GM21737 (cell line): ENCODE results near the gene MNX1.
A peak's percentile ranks its signal among the peaks of the same experiment; 100 is the strongest.

Experiments used
- ATAC-seq: cut with Tn5 transposase; IDR thresholded peaks from one replicate; pipeline ENCODE4 v1.9.1; 2021; ENCODE audit warnings: mild to moderate bottlenecking, moderate library complexity; ENCODE audit not compliant: unreplicated experiment

Gene MNX1

DNA sequence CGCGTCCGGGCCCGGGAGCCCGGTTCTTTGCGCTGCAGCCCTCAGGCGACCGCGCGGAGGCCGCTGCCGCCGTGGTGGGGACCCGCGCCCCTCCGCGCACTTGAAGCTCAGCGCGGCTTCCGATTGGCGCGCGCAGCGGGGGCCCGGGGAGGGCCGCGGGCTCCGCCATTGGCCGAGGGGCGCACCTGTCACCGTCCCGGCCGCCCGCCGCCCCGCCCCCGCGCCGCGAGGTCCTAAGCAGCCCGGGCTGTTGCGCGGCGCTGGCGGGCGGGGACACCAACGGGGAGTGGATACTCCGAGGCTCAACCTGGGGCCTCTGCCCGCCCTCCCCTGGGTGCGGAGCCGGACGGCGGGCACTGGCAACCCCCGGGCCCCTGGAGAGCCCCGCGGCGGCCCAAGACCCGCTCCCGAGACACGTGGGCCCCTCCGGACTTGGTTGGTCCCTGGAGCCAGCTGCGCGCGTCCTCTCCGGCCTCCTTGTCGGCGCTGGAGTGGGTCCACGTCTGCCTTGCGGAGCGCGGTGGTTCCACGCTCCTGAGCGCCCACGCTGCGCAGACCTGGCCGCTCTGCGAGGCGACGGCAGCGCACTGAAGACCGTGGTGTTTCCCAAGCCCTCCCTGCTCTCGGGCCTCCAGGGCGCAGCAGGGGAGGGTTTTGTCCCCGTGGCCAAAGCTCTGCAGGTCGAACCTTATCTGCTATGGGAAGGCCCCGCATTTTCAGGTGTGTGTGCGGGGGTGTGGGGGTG lies at the start of gene MNX1:
Gene MNX1 (minus strand): TSS at position 76 of the 745 bp plus-strand sequence. CDS start 313 bp downstream, outside the sequence.
- ATAC-seq: peak; percentile 64

DNA sequence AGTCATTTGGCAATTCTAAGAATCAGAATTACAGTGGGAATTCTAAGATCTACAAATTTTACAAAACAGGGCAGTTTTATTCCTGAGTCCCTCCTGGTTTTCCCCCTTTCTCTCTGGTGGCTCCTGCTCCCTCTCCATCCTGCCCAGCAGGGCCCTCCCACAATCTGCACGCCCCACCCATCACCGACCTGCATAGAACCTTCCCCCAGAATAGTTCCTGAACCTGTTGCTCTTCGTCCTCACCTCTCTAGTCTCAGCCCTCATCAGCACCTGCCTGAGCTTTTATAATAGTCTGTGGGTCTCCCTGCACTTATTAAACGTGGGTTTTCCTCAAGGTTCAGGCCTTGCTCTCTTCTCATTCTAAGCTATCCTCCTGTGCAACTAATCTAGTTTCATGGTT lies 49.1 kb upstream of the MNX1 start:
- no peak for ATAC-seq

DNA sequence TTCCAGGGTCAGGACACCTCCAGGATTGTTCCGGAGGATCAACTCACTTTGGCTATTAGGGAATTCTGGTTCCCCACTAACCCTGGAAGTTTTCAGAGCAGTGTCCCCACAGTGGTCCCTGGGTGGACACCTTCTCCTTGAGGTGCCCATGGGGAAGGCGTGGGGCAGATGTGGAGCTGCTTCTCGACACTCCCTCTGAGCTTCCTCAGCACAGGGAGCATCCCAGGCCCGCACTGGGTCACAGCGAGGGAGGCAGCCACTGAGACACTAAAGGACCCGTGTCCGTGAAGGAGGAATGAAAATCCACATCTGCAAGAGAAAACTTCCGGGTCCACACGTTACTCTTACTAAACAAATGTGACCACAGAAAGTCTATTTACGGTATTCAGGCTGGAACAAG lies 48.2 kb upstream of the MNX1 start:
- ATAC-seq: no peak

DNA sequence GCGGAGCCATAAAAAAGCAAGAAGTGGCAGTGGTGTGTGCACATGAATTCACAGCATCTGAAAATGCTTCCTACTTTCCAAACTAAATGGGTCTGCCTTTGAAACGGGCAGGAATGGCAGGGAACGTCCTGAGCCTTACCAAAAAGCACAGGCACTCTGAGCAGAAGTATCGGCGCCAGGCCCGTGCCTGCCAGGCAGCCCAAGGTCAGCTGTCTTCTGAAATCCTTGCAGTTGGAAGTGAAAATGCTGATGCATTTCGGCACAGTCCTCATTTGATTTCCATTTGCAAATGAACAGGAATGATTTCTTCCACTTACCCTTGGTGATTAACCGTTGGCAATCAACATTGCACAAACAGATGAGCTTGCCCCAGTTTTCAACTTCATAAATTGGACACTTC lies 47.6 kb upstream of the MNX1 start:
- ATAC-seq: no peak

DNA sequence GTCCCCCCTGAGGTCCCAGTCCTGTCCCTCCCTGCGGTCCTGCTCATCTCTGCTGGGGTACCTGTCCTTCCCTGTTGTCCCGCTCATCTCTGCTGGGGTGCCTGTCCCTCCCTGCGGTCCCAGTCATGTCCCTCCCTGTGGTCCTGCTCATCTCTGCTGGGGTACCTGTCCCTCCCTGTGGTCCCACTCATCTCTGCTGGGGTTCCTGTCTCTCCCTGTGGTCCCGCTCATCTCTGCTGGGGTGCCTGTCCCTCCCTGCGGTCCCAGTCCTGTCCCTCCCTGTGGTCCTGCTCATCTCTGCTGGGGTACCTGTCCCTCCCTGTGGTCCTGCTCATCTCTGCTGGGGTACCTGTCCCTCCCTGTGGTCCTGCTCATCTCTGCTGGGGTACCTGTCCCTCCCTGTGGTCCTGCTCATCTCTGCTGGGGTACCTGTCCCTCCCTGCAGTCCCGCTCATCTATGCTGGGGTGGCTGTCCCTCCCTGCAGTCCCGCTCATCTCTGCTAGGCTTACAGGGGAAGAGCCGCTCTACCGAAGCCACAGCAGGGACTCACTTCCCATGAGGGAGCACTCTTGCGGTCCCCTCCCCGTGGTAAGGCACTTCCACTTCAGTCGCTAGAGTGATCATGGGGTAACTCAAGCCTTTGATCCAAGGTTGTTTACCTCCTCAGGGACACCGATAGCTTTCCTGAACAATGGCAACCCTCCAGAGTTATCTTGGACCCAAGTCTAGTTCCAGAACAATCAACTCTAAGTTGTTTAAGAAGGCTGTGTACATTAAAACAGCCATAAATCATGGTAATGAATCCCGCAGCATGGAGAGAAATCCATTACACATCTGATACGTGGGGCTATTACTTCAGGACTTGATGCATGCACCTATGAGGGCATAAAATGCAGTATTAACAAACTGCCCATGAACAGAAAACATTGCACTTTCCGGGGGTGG lies 46.8 kb upstream of the MNX1 start:
- ATAC-seq: no peak

DNA sequence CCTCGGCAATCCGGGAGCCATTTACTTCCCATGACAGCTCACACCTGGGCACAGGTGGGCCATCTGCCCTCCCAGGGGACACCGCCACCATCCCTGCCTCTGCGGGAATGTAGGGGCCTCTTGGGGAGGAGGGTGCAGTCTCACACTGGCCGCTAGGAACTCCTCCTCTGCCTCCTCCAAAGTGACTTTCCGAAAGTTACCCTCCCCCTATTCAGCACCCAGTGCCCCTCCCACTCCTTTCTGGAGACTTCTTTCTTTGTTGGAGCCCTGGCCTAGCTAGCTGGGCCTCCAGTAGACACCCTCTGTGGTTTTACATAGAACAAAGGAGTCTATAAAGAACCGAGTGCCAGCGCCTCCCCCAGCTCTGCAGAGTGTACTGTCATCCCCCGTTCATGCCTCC lies 45.8 kb upstream of the MNX1 start:
- ATAC-seq: no peak

DNA sequence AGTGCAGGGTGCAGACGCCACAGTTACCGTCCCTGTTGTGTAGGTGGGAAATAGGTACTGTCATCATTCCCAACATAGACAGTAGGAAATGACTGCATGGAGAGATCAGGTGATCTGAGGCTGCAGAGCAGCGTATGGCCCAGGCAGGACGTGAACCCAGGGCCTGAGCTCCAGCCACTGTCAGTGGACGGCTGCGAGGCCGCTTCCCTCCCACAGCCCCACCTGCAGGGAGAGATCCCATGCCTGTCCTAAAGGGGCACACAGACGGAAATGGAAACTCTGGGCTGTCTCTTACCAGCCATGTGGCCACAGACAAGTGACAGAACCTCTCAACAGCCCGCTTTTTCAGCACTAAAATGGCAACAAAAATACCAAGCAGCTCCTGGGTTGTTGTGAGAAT lies 44.5 kb upstream of the MNX1 start:
- no peak for ATAC-seq

DNA sequence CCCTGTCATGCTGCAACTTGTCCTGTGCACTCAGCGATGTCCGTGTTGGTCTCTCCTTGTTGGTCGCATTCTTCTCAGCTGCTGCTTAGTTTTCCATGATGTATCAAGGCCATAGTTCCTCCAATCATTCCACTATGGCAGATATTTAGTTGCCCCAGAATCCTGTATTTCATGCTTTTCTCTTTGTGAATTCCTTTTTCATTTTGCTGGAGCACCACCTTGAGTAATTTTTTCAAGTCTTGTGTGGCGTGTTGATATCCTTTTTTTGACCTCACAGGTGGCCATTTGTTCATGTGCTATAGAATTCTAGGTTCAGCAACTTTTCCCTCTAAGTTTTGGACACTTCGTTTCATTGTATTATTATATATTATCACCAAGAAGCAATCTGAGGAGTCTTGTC lies 42.7 kb upstream of the MNX1 start:
- no peak for ATAC-seq

DNA sequence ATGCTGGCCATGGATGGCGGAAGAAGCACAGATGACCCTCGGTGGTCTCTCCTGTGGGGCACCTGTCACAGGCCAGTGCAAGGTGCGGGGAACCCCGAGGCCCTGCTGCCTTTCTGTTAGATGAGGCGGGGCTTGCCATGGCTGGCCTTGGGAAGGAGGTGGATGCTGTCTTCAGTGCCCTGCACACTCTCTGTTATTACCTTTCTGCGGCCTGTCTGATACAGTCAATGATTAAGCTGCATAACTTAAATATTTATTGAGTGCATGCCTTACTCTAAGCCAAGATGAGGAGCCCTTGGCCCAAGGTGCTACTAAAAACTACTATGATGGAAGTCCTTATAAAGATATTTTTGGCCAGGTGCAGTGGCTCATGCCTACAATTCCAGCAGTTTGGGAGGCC lies 36.7 kb upstream of the MNX1 start:
- ATAC-seq: no peak

DNA sequence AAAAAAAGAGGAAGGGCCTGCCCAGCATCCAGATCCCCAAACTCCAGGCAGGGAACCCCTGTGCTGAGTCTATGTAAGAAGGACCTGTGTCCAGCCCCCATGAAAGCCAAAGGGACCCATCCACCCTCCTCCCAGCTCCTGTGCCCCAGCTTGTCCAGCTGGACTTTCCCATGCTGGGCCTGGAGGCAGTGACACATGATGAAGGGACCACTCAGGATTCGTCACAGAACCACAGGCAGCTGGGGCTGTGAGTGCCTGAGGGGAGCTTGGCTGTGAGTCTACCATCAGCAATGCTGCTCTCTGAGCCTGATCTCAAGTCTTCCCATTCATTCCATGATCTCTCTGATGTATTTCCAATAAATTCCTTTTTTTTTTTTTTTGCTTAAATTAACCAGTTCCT lies 36.2 kb upstream of the MNX1 start:
- no peak for ATAC-seq

DNA sequence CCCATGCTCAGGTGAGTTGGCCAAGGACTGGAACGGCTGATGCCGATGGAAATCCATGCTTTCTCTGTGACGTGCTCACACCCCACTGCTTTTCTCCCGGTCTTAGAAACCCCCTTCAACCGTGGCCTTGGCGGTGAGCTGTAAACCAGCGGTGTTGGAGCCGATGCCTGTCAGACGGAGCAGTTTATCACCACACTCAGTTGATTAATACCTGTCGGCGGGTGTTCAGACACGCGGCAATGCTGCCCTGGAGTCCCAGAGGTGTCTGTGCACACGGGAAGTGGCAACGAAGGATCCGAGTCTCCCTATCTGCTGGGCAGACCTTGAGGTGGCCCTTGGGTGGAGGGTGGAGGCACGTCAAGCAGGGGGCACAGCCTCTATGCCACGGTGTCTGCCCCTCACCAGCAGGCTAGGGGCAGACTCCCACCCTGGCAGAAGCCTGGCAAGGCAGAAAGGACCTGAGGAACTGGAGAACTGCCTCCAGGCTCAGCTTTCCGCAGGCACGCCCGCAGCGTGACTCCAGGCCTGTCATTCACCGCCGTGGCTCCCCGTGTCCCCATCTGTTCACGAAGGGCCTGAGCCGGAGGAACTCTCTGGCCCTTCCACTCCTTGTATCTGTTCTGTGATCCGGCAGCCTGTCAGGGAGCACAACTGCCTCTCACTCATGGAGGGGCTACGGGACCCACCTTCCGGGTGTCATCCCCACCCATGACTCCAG lies 34.6 kb upstream of the MNX1 start:
- ATAC-seq: no peak

DNA sequence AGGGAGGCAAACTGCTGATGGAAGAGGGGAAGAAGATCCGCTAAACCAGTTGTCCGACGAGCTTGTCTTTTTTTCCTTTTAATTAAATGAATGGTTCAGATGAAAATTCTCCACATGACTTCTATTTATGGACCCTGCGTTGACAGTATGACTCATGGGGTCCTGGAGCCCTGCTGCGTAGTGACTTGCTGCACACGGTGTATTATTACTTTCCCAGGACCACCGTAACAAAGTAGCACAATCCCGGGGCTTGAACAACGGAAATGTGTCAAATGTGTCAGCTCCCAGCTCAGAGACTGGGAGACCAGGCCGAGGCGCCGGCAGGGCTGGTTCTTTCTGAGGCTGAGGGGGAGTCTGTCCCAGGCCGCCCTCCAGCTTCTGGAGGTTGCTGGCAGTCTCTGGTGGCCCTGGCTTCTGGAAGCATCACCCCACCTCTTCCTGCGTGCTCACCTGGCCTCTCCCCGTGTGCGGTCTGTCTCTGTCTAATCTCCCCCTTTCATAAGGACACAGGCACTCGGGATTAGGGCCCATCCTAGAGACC lies 33.8 kb upstream of the MNX1 start:
- ATAC-seq: no peak

DNA sequence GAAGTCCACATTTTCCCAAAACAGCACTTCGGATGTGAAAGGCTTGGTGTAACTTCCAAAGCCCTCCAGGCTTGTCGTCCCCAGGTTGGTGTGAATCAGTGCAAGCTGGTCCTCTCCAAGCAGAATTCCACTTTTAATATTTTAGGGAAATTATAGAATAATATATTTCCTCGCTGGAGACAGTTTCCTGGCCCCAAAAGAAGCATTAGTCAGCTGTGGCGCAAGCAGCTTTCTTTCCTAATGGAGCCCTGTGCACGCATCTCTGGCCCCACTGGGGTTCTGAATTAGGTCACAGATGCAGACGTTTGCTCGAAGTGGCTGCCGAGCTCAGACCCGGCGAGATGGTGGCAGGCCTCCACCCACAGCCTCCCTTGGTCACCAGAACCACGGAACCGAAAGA lies 33.3 kb upstream of the MNX1 start:
- ATAC-seq: no peak

DNA sequence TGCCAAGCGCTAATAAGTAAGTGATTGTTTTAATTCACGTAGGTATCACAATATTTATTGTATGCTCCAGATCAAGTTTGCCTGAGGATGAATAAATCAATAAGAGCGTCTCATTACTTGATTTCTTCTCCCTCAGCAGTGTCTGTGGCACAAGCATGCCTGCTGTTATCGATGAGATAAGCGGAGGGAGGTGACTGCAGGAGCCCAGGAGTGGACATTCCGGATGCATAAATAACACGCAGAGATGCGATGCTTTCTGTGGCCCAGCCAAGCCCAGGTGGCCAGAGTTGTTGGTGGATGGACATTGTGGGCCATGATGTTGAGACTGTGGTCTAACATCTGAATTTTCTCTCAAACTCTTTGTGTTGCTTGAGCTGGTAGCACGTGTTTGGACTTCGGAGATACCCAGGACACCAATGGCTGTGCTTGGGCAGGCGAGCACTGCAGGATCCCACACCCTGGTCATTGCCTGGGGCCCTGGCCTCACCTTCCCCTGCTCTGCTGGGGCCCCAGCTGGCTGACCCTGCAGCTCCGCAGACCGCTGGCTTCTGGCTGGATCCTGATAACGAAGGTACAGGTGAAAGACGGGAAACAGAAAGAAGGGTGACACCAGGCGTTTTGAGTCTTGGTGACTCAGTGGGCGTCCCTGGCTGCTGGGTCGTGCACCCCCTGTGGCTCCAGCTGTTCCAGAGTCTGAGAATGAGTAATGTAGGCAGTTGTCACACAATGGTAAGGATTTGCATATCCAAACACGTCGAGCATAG lies 31.2 kb upstream of the MNX1 start:
- ATAC-seq: no peak

DNA sequence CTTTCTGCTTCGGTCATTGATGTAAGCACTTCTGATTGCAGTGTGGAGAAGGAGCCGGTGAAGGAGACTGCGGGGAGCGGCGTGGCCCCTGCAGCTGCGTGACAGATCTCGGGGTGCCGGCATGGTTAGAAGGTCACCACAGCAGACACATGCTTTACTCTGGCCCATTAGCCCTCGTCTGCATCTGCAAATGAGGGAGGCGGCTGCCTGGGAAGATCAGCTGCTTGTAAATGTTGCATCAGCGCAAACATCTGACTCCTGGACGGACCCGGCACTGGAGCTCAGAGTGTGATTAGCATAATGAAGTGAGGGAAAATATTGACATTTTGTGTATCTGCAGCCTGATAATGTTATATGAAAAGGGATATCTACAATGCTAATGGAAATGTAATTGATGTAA lies 30.5 kb upstream of the MNX1 start:
- no peak for ATAC-seq

DNA sequence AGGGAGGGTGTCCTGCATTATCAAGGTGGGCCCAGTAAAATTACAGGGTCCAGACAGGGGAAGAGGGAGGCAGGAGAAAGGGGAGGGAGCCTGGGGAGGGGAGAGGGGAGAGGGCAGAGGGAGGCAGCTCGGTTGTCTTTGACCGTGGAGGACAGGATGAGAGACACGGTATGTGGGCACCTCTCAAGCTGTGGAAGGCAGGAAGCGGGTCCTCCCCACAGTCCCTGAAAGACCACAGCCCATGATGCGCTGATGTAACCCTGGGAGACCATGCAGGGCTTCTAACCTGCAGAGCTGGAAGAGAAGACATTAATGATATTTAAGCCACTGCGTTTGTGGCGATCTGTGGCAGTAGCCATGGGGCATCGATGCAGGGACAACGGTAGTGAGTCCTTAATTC lies 27.2 kb upstream of the MNX1 start:
- ATAC-seq: no peak

DNA sequence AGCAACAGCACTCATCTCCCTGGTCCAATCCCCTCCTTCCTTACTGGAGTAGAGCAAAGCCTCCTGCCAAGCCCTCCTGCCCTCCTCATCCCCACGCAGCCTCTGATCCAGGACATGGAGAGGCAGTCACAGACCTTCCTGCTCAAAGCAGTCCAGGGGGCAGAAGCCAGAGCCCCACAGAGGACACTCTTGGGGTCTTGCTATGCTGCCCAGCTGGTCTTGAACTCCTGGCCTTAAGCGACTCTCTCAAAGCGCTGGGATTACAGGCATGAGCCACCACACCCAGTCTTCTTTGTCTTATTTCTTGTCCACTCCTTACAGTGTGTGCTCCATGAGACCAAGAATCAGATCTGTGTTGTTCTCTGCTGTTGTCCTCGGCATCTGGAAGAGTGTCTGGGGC lies 26.6 kb upstream of the MNX1 start:
- ATAC-seq: no peak

DNA sequence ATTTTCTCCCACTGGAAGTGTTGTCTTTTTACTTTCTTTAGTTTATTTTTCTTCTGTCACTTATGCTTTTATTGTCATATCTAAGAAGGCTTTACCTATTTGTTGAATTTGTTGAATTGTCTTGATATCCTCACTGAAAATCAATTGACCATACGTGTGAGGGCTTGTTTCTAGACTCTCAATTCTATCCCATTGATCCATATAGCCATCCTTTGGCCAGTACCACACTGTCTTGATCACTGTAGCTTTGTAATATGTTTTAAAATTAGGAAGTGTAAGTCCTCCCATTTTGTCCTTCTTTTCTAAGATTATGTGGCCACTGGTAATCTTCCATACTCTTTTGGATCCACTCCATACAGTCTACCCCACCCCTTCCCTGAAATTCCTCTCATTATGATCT lies 25.5 kb upstream of the MNX1 start:
- no peak for ATAC-seq

DNA sequence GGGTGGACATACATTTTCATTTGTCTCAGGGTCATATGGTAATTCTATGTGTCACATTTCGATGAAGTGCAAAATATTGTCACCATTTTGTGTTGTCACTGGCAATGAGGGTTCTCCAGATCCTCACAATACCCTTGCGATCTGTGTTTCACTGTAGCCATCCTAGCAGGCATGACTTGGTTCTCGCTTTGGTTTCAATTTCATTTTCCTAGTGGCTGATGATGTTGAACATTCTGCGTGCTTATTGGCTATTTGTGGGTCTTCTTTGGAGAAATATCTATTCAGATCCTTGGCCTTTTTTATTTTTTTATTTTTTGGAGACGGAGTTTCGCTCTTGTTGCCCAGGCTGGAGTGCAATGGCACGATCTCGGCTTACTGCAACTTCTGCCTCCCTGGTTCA lies 24.8 kb upstream of the MNX1 start:
- ATAC-seq: no peak
